Activated CD8-positive, alpha-beta memory T cell treated with anti-CD3 and anti-CD28 coated beads for 48 hours (primary cell): ENCODE measurements around the gene ASB17.
"Not testable (repeated sequence)": the region's sequence is repeated elsewhere in the genome, so short reads cannot be mapped to it uniquely, and the experiment has no call there.

Source experiments
- DNase-seq, 3 experiments: peaks; one replicate each; pipeline ENCODE4 v3.0.0-alpha.2; 2020; ENCODE audit warnings: low read depth in 2 of 3, low spot score in 2 of 3

ASB17 gene, protein sequence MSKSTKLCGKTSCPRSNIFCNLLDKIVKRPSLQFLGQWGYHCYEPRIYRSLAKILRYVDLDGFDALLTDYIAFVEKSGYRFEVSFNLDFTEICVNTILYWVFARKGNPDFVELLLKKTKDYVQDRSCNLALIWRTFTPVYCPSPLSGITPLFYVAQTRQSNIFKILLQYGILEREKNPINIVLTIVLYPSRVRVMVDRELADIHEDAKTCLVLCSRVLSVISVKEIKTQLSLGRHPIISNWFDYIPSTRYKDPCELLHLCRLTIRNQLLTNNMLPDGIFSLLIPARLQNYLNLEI

DNA sequence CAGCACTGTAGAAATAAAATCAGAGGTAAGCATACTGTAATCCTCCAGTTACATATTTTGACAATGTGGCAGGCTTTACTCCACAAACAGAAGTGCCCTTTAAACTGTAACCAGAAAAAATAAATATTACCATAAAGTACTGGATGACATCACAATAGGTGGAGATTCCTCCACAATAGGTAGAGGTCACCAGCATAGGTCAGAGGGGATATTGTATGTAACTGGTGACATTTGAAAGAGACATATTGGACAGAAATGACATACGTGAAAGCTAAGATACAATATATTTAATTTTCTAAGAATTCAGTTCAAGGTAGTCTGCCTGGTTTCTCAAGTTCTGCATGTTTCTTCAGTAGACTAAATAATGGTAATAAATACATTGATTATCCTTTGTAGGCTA, at the start of gene ASB17:
ASB17 (minus strand) TSS at position 101 of the 400 bp plus-strand sequence. CDS start 113 bp downstream, outside the sequence.
- no peak for DNase-seq

DNA sequence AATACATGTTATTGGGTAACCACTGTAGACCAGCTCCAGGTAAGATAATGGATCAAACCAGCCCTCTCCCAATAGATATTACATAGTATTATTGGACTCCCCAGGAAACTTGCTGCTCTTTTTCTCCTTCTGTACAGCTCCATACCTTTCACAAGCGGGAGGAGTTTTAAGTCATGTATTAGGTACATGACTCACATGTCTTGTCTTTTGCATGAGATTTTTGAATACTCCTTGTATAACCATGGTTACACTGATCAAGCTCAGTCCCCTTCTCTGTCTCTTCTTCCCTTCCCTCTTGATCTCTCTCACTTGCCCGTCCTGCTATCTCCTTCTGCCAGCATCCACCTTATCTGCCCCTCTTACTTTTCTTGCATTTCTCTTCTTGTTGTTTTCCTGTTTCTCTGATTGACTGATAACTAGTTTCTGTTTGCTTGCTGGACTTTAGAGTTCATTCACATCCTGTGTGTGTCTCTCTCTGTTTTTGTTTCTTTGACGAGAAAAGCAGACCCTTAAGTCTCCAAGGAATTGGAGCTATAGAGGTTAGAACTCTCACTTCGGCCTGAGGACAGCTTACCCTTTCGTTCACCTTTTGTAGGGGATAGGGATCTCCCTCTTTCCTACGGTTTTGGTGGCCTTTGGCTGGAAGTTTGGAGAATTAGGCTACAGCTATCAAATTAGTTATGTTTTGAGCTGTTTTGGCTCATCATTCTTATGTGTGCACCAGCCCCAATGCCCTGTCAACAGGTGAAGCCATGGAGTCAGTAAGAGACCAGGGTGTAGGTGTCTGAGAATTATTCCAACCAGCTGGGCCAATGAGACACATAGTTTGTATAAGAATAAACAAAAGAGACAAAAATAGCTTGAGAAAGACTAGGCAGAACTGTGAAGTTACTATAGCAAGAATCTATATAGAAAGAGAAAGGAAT, 49.0 kb upstream of the ASB17 start:
- DNase-seq, result no peak

DNA sequence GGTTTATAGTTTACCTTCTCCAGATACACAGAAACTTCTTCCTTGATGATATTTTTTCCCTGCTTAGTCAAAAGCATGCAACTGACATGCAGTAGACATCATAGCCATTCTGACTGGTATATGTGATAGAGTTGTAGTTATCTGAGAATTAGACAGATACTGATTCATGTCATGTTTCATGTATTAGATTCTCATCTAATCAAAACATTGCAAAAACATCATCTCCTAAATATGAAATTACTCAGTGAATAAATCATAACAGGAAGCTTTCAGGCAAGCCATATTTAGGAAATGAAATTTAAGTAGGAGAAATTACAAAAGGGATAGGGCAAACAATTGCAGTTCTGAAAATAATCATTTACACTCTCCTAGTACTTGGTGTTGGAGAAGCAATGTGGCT, 38.4 kb upstream of the ASB17 start:
- DNase-seq, result no peak

DNA sequence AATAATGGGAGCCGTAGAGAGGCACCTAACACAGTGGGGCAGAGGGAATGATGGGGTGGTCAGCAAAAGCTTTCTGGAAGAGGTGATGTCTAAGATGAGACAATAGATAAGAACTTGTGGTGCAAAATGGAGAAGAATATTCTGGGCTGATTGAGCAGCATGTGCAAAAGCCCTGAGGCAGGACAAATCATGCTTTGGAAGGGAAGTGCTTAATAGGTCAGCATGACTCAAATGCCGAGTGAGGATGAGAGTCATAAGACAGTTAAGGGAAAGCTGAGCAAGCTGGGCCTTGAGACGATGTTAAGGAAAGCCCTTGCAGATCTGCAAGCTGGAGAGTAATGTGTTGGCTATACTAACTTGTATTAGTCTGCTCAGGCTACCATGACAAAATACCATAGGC, 37.3 kb upstream of the ASB17 start:
- DNase-seq, result no peak

DNA sequence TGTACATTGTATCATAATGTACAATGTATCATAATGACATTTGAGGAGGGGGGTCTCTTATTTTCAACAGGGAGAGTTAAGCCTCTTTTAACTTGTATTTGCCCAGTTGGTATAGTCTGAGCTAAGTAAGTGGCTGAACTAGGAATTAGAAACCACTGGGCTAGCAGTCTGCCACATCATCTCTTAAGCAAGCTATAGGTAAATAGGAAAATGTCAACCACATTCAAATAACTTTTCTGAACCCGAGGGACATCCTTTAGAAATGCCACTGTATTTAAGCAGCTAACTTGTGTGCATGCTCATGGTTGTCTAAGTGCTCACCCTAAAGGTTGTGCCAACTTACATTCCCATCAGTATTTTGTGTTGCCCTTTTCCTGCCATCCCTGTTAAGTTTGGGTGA, 35.5 kb upstream of the ASB17 start:
- no peak for DNase-seq

DNA sequence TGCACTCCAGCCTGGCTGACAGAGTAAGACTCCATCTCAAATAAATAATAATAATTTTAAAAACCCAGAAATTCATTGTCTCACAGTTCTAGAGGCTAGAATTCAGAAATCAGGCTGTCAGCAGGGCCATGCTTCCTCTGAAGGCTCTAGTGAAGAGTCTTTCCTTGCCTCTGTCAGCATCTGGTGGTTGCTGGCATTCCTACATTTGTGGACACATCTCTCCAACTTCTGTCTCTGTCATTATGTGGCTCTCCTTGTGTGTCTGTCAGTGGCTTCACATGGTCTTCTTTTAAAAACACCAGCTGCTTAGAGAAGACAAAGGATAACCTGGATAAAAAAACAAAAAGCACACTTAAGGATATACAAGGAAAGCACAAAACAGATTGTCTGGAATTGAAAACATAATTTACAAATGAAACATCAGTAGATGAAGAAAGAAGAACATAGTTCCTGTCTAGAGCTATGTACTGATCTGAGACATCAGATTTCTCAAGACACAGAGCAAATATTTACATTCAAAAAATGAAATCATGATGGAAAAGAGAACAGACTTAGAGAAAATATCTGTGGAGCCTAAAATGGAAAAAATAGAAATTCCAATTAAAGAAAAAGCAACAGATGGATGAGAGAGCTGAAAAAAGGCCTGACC, 32.7 kb upstream of the ASB17 start:
- no peak for DNase-seq

DNA sequence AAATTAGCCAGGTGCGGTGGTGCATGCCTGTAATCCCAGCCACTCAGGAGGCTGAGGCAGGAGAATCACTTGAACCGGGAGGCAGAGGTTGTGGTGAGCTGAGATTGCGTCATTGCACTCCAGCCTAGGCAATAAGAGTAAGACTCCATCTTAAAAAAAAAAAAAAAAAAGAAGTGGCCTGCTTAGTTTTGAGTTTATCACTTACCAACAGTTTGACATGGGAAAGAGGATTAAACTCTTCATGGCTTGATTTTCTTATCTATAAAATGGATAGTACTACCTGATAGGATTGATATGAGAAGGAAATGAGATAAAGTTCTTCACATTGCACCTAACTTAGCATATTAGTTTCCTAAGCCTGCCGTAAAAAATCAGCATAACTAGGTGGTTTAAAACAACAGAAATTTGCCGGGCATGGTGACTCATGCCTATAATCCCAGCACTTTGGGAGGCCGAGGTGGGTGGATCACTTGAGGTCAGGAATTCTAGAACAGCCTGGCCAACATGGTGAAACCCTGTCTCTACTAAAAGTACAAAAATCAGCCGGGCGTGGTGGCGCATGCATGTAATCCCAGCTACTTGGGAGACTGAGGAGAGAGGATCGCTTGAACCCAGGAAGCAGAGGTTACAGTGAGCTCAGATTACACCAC, 32.0 kb upstream of the ASB17 start:
- DNase-seq, result not testable (repeated sequence)

DNA sequence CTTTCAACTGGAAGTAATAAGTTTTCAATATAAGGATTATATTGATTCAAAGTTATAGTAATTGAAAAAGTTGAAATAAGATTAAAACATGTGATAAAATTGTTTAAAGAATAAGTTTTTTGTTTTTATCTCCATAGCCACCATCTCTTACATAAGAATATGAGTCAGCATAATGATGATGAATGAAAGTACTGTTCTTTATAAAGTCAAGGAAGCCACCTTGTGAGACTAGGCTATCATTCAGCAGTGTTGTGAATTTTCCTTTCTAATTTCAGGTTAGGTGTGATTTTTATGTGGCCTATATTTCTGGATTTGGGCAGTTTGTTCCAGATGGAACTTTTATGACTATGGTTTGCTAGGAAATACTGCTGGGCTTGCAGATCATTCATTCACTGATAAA, 22.4 kb upstream of the ASB17 start:
- DNase-seq, result no peak

DNA sequence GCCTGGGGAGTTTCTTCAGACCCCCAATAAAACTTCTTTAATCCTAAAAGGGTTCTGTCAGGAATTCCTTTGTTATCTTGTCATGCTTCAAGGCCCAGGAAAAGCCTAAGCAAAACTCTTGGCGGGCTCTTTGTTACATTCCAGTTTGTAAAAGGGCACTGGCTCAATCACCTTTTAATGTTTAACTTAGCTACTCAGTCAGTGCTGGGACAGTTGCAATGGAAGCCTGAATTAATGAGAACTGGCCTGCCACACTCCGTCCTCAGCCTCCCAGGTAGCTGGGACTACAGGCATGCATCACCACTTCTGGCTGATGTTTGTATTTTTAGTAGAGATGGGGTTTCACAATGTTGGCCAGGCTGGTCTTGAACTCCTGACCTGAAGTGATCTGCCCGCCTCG, 21.3 kb upstream of the ASB17 start:
- DNase-seq, result no peak

DNA sequence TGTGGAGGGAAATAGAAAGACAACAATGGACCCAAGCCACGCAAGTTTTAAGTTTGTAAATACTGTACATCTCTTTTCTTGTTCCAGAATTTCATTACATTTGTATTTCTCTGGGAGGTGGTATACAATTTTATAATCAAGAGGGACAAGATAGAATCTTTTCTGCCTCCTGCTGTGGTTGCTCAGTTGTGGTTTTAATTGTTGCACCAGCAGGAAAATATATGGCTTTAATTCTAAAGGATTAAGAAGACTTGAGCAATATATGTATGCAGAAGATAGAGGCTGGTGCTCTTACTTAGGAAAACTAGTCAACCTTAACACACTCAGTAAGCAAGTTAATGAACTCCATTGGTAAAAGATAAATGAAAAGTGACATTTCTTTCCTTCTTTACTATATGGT, 19.8 kb upstream of the ASB17 start:
- no peak for DNase-seq

DNA sequence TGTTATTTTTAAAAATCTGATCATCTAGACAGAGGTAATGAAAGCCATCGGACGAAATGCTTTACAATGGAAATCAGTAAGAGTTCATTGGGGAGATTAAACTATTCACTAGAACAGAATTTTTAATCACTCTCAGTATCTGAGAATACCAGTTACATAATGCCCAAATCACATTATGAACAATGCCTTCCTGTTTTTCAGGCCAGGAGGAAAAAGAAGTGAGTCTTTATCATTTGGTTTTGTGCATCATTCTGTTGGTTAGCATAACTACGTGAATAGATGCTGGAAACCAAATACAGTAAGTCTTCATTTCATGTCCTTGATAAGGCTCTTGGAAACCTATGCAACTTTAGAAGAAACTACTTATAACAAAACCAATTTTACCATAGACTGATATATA, 18.0 kb upstream of the ASB17 start:
- no peak for DNase-seq

DNA sequence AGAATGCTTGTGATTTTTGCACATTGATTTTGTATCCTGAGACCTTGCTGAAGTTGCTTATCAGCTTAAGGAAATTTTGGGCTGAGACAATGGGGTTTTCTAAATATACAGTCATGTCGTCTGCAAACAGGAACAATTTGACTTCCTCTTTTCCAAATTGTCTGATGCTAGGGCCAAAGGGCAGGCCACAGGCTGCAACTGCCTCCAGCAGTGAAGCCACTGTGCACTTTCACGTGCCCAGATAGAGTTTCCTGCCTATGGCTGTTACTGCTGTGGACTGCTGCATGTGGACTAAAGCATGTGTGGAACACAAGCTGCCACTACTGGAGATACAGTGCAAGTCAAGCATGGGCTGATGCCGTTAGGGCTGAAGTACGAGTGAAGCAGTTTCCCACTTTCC, 10.8 kb upstream of the ASB17 start:
- DNase-seq, result not testable (repeated sequence)

DNA sequence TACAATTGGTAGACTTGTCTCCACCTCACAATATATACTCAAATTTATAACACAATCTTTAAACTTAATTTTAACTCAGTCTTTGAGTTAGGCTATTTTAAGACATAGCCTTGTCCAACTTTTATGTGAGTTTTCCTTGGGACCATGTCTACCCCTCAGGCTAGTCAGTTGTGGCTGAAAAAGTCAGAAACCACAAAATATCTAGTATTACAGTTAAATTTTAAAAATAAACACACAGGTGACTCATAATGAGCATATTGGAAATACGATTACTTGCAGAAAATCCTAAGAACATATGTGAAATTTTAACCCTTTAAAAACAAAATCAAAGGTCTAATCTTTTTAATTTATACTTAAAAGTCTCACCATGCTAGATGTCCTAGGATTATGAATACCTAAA, 4.8 kb upstream of the ASB17 start:
- DNase-seq, result no peak

DNA sequence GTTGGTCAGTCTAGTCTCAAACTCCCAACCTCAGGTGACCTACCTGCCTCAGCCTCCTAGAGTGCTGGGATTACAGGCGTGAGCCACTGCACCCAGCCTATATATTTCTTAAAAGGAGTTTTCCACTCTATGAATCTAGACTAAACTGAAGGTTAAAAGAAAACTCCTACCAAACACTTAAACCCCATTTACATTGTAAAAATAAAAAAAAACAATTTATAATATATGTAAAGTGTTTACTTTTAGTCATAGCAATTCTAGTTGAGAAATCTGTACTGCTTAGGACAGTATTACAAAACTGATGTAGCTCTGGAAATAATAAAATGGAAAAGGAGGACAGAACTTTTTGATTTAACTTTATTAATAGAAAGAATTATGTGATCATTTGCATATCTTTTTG, 9.5 kb downstream of the ASB17 start:
- DNase-seq, result no peak

DNA sequence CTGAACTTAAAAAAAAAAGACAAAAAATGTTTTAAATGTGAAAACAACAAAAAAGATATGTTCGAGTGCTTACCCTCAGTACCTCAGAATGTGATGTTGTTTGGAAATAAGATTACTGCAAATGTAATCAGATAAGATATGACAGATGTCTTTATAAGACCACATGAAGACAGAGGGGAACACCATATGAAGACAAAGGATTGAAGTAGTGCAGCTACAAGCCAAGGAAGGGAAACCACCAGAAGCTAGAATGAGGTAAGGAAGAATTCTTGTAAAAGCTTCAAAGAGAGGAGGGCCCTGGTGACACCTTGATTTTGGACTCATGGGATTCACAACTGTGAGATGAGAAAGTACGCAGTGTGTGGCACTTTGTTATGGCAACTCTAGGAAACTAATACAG, 15.4 kb downstream of the ASB17 start:
- no peak for DNase-seq

DNA sequence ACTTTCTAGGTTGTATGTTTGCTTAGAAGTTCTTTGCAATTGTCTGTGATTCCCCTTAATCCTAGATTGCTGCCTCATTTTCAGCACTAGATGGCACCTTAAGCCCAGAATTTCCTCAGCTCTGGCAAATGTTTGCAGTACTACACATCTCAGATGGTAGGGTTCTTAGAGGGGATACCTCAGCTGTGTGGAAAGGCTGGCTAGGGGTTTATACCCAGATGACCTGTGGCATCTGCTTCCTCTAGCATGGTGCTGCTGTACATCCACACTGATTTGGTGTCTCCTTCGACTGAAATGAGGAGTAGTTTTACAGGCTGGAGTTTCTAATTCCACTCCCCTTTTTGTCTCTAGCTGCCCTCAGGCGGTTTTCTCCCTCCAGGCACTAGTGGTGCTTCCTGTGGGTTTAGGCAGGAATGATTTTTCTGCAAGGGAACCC, 23.5 kb downstream of the ASB17 start:
- DNase-seq, result no peak

DNA sequence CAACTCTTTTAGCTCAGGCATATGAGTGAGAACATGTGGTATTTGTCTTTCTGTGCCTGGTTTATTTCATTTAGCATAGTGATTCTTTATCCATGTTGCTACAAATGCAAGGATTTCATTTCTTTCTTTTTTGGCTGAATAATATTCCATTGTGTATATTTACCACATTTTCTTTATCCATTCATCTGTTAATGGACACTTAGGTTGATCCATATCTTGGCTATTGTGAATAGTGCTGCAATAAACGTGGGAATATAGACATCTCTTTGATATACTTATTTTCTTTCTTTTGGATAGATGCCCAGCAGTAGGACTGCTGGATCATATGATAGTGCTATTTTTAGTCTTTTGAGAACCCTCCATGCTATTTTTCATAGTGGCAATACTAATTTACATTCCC, 30.8 kb downstream of the ASB17 start:
- no peak for DNase-seq

DNA sequence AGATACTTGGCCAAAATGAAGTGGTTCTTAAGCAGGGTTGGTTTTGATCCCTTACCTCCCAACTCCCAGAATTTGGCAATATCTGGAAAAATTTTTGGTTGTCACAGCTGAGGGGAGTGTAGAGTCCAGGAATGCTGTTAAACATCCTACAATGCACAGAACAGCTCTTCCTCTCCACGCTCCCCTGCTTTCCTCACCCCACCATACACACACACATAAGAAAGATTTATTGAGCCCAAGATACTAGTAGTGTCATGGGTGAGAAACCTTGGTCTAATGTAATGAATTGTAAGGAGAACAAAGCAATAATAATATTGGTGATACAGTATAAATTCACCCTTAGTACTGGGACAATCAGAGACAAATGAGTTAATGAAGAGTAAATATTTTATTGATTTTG, 47.8 kb downstream of the ASB17 start:
- DNase-seq, result no peak

DNA sequence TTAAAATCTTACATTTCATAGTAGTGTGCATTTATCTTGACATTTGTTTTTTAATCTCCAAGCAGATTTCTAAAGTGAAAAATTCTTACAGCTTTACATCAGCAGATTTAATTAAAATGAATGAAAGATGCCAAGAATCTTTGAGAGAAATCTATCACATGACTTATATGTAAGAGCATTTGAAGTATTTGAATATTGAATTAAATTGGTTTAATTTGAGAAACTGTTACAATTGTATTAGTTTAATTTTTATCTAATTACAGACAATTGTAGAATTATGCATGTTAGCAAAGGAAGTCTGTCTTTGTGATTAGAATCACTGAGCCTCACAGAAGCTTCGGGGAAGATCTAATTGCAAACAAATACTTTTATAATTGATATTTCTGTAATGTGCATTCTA, 52.2 kb downstream of the ASB17 start:
- no peak for DNase-seq

DNA sequence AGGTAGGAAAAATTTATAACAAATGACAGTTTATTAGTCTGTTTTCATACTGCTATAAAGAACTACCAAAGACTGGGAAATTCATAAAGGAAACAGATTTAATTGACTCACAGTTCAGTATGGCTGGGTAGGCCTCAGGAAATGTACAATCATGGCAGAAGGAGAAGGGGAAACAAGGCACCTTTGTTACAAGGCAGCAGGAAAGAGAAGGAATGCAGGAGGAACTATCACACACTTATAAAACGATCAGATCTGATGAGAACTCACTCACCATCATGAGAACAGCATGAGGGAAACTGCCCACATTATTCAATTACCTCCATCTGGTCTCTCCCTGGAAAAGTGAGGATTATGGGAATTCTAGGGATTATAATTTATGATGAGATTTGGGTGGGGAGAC, 61.3 kb downstream of the ASB17 start:
- DNase-seq, result no peak
